Activated CD4-positive, alpha-beta T cell treated with anti-CD3 and anti-CD28 coated beads for 4 hours (primary cell): ENCODE results near the gene TOR4A.

ENCODE experiments used
- DNase-seq, 2 donors: peaks; one replicate each; pipeline ENCODE4 v3.0.0-alpha.2; 2020

The TOR4A gene

GRCh38 chr9:137273611-137274320, 3.8 kb upstream of the TOR4A start:
- DNase-seq, result no peak

GRCh38 chr9:137275203-137275587, 2.3 kb upstream of the TOR4A start:
- no peak for DNase-seq

- no peak for DNase-seq
These were observed 1.7 kb upstream of the TOR4A start for GRCh38 chr9:137275588-137276472.

- DNase-seq, result no peak
These were observed 825 bp upstream of the TOR4A start for GRCh38 chr9:137276473-137277328.

DNA sequence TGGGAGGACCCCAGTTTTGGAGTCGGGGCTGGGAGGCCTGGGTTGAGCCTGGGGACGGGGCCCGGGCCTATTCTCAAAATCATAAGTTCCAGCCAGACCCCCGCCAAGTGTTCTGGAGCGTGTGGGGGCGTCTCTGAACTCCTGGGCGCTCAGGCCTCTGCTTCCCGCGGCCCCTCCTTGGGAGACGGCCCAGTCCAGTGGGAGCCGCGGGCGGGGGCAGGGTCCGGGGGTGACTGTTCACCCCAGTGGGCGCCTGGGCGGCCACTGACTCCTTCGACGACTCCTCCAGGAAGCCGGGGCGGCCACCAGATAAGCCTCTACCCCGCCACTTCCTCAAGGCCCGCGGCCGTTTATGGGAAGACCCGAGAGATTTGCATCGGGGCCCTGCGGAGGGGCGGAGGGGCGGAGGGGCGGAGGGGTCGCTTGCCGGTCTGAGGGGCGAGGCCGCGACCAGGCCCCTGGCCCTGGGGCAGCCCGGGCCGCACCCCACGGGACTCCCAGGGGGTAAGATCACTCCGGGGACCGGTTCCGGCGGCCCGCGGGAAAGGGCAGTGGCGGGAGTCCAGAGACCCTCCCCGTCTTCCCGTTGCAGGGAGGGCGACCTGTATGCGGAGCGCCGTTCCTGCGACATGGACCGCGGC, 655 bp downstream of the TOR4A start:
- no peak for DNase-seq

- DNase-seq, result no peak
These were observed 1.5 kb downstream of the TOR4A start for GRCh38 chr9:137278721-137279711.

- no peak for DNase-seq
These were observed 2.4 kb downstream of the TOR4A start for GRCh38 chr9:137279741-137280473.

DNA sequence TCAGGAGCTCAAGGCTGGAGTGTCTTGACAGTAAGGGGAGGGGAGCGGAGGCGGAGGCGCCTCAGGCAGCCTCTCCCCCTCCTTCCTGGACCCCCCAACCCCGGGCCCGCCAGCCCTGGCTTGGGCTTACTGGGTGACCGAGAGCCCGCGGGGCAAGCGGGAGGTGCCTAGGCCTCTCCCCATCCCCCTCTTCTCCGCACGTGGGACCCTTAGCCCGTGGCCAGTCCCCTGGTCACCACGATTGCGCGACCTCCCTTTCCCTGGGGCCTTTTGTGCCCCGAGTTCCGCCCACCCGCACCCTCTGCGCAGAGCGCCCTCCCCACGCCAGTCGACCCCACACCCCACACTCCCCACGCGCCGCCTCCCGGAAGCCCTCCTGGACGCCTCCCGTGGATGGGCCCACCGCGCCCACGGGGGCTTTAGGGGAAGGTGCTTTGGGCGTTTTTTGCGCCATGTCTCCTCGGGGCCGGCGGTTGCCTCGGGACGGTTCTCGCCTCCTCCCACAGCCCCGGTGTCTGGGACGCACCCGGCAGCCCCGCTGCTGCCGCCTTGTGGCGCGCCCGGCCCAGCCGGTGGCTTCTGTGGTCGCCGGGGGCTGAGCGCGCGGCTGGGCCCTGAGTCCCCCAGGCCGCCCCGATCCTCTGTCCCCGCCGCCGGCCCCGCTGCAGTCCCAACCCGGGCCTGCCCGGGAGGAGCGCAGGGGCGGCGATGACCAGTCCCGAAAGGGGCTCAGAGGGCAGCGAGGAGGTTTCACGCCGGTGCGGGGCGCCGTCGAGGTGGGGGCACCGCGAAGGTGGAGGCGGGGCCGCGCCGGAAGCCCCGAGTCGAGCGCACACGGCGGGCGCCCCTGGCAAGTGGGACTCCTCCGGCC, 3.2 kb downstream of the TOR4A start:
- no peak for DNase-seq

- DNase-seq, result no peak
These were observed 4.0 kb downstream of the TOR4A start for GRCh38 chr9:137281345-137282116.

DNA sequence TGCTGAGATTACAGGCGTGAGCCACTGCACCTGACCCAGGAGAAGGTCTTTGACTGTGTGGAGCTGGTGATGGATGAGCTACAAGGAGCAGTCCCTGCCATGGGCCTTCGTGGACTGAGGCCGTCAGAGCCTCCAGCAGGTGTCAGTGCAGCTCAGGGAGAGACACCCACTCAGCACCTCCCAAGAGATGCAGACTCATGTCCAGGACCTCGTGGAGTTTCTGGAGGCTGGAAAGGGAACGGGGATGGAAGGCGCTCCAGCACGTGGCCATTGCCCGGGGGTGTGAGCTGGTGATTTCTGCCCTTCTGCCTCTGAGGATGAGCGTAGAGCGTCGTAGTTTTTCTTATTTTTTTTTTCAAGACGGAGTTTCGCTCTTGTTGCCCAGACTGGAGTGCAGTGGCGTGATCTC, 9.5 kb downstream of the TOR4A start:
- DNase-seq, result no peak

GRCh38 chr9:137293094-137293481, 15.6 kb downstream of the TOR4A start:
- DNase-seq, result no peak

DNA sequence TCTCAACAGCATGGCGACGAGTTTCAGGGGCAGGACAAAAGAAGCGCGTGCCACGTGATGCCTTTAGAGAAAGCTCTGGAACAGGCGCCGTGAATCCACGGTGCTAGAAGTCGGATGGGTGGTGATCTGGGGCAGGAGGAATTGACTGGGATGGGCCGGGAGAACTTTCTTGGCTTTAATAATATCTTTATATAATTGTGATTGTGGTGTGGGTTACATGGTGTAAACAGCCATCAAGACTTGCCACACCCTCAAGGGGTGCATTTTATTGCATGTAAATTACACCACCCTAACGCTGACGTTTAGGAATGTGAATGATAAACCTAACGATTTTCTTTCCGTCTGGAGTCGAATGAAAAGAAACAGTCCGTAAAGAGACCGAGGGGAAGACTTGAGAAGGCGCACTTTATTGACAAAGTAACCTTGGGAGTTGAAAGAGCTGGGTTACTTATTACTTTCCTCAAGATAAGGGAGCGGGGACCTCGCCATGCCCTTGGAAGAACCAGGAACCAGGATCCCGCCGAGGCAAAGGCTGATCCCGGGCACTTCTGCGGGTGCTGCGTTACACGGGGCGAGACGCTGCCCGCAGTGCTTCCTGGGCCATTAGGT, 16.1 kb downstream of the TOR4A start:
- DNase-seq, result no peak

GRCh38 chr9:137294091-137294680, 16.7 kb downstream of the TOR4A start:
- no peak for DNase-seq

DNA sequence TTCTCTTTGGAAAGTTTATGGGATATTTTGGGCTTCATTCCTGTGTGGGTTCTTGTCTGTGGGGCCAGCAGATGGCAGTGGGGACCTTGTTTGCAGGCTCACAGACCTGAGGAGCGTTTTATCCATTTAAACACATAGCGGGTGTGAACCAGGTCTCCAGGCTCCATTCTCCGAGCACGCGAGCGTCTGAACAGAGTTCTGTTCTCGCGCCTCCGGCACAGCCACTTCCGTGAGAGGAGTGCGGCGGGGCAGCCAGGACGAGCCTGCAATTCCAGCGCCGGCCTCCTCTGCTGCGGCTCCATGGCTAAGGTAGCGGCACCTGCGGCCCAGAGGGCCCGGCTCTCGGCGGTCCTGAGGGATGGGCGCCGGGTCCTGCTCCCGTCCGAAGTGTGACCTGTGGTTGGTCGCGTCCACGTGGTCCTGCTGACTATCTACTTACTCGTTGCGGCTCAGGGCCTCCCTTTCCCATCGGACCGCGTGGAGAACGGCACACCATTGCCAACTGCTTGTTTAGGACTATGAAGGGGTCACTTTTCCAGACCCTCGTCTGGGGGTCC, 17.2 kb downstream of the TOR4A start:
- no peak for DNase-seq

GRCh38 chr9:137295238-137295811, 17.8 kb downstream of the TOR4A start:
- DNase-seq, result no peak

GRCh38 chr9:137295849-137296669, 18.5 kb downstream of the TOR4A start:
- no peak for DNase-seq
